Epithelial cell of proximal tubule (primary cell): ENCODE results near the gene CERS6. TPM values are rescaled to one million over a fixed set of nuclear protein-coding genes. Genes with fewer than 3 reads are reported as not detected.

Experiments
- DNase-seq: peaks from one replicate; pipeline ENCODE4 v3.0.0-alpha.2; 2011; ENCODE audit warnings: low read depth
- H3K4me3 ChIP-seq: 2 replicates; pipeline ENCODE4 v1.5.1; 2011; ENCODE audit warnings: low read depth, mild to moderate bottlenecking, low read length
- CTCF ChIP-seq: conservative IDR thresholded peaks from 2 replicates; pipeline ENCODE4 v1.5.1; 2012; ENCODE audit warnings: low read depth, mild to moderate bottlenecking, low read length
- total RNA-seq: library from RNA; depleted of rRNA; stranded (reverse); fragments of >200 nt; gene quantifications from 2 replicates; pipeline ENCODE4 v1.2.3, GENCODE V29; 2015

The CERS6 gene
- total RNA-seq, 1 donor from 2014 or later = 11.6 TPM

GRCh38 chr2:168751104-168751740, 295.1 kb downstream of the CERS6 start:
- DNase-seq = no peak
- TF ChIP-seq CTCF = no peak
- no peak overlapping the region for H3K4me3 ChIP-seq

- TF ChIP-seq CTCF = no peak
- H3K4me3 ChIP-seq = no peak overlapping the region
- DNase-seq = no peak
Measured at GRCh38 chr2:168752361-168752760, 296.3 kb downstream of the CERS6 start.

- no peak overlapping the region for H3K4me3 ChIP-seq
- no peak for TF ChIP-seq CTCF
- DNase-seq = no peak
Measured at GRCh38 chr2:168753765-168754329, 297.8 kb downstream of the CERS6 start.

- H3K4me3 ChIP-seq = no peak overlapping the region
- no peak for TF ChIP-seq CTCF
- no peak for DNase-seq
Measured at GRCh38 chr2:168757223-168757622, 301.2 kb downstream of the CERS6 start.

GRCh38 chr2:168758970-168759820, 303.1 kb downstream of the CERS6 start:
- H3K4me3 ChIP-seq = no peak overlapping the region
- no peak for DNase-seq
- TF ChIP-seq CTCF = peak; percentile 78

GRCh38 chr2:168765401-168765800, 309.3 kb downstream of the CERS6 start:
- TF ChIP-seq CTCF = no peak
- no peak for DNase-seq
- H3K4me3 ChIP-seq = no peak overlapping the region
